ENCODE data around the gene ZNF277. TPM values are rescaled to one million over a fixed set of nuclear protein-coding genes. Genes with fewer than 3 reads are reported as not detected.

Gene ZNF277
- total RNA-seq, 3 donors from 2014 or later: 30.8 to 38.3 (median 34.2) TPM

DNA sequence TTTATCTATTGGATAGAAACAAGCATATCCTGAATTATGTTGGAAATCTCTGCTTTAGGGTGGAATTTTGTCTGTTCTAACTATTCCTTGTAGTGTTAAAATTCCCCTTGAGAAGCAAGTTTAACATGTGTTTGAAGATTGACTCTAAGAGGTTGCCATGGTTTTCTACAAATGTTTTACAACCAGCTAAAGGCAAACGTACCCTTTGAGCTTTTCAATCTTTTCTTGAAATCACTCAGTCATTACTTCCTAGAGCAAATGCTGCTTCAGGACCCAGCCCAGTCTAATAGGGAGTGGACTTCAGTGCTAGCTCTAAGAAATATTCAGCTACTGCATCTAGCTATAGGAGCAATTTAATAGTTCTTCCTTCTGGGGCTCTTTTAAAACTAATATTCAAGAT is 125.0 kb downstream of the ZNF277 start:
- Histone ChIP-seq H3K27me3 (no peaks in the 10 kb centered on the region), H3K4me1 (no peaks in the 10 kb centered on the region), H3K9me3 (no peaks in the 10 kb centered on the region), H3K4me3 (no peak overlapping the region), H3K27ac (no peak overlapping the region), H3K36me3 (no peaks in the 10 kb centered on the region)
- intact Hi-C loops (cut with DNase I; ENCODE audit: low total_unique reads): no loop called here
- TF ChIP-seq POLR2A (IDR thresholded peaks at IDR 0.05) (no peak), CTCF (IDR thresholded peaks at IDR 0.05) (no peak), POLR2AphosphoS5 (IDR thresholded peaks at IDR 0.05) (no peak)
- no peak for DNase-seq (ENCODE audit: low spot score in 2 of 2)

DNA sequence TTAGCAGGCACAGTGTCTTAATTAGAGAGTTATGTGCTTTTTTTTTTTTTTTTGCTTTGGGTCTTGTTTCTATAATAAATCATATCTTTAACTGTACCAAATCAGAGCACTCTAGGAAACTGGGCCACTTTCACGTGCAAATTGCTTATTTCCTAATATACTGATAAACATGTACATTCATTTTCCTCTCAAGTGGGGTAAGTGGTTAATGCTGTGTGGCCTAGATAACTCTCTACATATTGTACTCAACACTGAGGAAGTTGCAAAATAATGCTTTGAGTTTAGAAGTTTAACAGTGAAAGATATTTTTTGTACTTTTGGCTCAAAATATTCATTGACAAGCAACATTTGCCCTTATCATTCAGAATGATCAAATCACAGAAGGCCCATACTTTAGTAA is 127.9 kb downstream of the ZNF277 start:
- DNase-seq (ENCODE audit: low spot score in 2 of 2): no peak
- H3K27me3 ChIP-seq: no peaks in the 10 kb centered on the region
- no peak for TF ChIP-seq POLR2AphosphoS5 (IDR thresholded peaks at IDR 0.05)
- intact Hi-C loops (cut with DNase I; ENCODE audit: low total_unique reads): no loop called here
- H3K4me1 ChIP-seq: no peaks in the 10 kb centered on the region
- no peaks in the 10 kb centered on the region for H3K36me3 ChIP-seq
- no peak overlapping the region for H3K4me3 ChIP-seq
- H3K27ac ChIP-seq: no peak overlapping the region
- H3K9me3 ChIP-seq: no peaks in the 10 kb centered on the region

- DNase-seq (ENCODE audit: low spot score in 2 of 2): no peak
- no peaks in the 10 kb centered on the region for H3K36me3 ChIP-seq
- H3K4me1 ChIP-seq: no peaks in the 10 kb centered on the region
- no peaks in the 10 kb centered on the region for H3K9me3 ChIP-seq
- intact Hi-C loops (cut with DNase I; ENCODE audit: low total_unique reads): no loop called here
- no peak overlapping the region for H3K27ac ChIP-seq
- no peak overlapping the region for H3K4me3 ChIP-seq
- no peaks in the 10 kb centered on the region for H3K27me3 ChIP-seq
- TF ChIP-seq CTCF (IDR thresholded peaks at IDR 0.05) (no peak), POLR2AphosphoS5 (IDR thresholded peaks at IDR 0.05) (no peak), POLR2A (IDR thresholded peaks at IDR 0.05) (no peak)
These were observed 129.8 kb downstream of the ZNF277 start for GRCh38 chr7:112336261-112336660.

DNA sequence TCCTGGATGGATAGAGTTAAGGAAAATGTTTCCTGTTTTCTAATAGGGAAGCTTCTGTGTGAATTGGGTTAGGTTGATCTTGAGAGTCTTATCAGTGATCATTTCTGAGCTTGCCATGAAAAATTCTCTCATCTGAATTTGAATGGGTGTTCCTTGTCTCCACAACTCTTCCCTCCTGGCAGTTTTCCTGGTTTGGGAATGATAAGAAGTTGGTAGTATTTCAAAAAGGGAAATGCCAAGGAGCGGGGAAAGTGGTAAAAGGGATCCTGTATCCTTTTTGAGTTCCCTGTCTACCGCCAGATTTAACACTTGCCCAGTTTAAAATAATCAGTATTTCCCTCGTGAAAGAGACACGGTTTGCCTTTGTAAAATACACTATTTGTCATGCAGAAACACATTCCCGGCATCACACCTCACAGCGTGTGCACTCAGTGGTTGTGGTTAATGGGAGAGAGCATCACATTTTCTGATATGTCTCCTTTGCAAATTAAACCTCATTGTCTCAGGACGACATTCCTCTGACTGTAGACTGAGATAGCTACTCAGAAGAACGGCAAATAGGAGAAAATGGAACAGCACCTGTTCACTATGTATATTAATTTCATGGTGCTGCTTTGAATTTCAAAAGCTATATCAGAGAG is 130.6 kb downstream of the ZNF277 start:
- Histone ChIP-seq H3K36me3 (no peaks in the 10 kb centered on the region), H3K9me3 (no peaks in the 10 kb centered on the region), H3K4me1 (no peaks in the 10 kb centered on the region), H3K27me3 (no peaks in the 10 kb centered on the region), H3K27ac (no peak overlapping the region), H3K4me3 (no peak overlapping the region)
- intact Hi-C loops (cut with DNase I; ENCODE audit: low total_unique reads): no loop called here
- no peak for DNase-seq (ENCODE audit: low spot score in 2 of 2)
- TF ChIP-seq POLR2A (IDR thresholded peaks at IDR 0.05): no peak
- TF ChIP-seq CTCF (IDR thresholded peaks at IDR 0.05): no peak
- TF ChIP-seq POLR2AphosphoS5 (IDR thresholded peaks at IDR 0.05): no peak

- intact Hi-C loops (cut with DNase I; ENCODE audit: low total_unique reads): no loop called here
- Histone ChIP-seq H3K9me3 (no peaks in the 10 kb centered on the region), H3K36me3 (no peaks in the 10 kb centered on the region), H3K4me3 (no peak overlapping the region), H3K4me1 (no peaks in the 10 kb centered on the region), H3K27me3 (no peaks in the 10 kb centered on the region), H3K27ac (no peak overlapping the region)
- DNase-seq (ENCODE audit: low spot score in 2 of 2): no peak
- TF ChIP-seq CTCF (IDR thresholded peaks at IDR 0.05) (no peak), POLR2A (IDR thresholded peaks at IDR 0.05) (no peak), POLR2AphosphoS5 (IDR thresholded peaks at IDR 0.05) (no peak)
These were observed 131.4 kb downstream of the ZNF277 start for GRCh38 chr7:112337892-112338291.

DNA sequence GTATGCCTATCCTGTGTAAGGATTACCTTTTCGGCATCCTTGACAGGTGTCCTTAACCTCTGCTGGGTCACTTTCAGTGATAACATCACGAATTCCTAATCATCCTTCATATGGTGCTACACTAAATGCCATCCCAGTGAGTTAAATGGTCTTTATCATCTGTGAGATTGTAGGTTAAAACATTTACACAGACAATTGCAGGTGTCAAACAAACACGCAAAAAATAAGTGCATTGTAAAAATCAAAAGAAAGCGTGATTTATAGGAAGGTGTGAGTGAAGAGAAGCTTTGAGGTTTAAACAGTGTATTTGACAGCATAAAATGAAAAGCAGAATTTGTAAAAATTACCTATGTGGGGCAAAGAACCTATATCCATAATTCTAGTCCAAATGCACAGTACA is 132.3 kb downstream of the ZNF277 start:
- H3K4me1 ChIP-seq: no peaks in the 10 kb centered on the region
- H3K27ac ChIP-seq: no peak overlapping the region
- intact Hi-C loops (cut with DNase I; ENCODE audit: low total_unique reads): no loop called here
- H3K27me3 ChIP-seq: no peaks in the 10 kb centered on the region
- DNase-seq (ENCODE audit: low spot score in 2 of 2): no peak
- no peaks in the 10 kb centered on the region for H3K9me3 ChIP-seq
- H3K36me3 ChIP-seq: no peaks in the 10 kb centered on the region
- TF ChIP-seq CTCF (IDR thresholded peaks at IDR 0.05): no peak
- no peak for TF ChIP-seq POLR2AphosphoS5 (IDR thresholded peaks at IDR 0.05)
- TF ChIP-seq POLR2A (IDR thresholded peaks at IDR 0.05): no peak
- no peak overlapping the region for H3K4me3 ChIP-seq
